ENCODE data around the gene MOCOS.
"Not testable (repeated sequence)": the region's sequence is repeated elsewhere in the genome, so short reads cannot be mapped to it uniquely, and the experiment has no call there.

DNA sequence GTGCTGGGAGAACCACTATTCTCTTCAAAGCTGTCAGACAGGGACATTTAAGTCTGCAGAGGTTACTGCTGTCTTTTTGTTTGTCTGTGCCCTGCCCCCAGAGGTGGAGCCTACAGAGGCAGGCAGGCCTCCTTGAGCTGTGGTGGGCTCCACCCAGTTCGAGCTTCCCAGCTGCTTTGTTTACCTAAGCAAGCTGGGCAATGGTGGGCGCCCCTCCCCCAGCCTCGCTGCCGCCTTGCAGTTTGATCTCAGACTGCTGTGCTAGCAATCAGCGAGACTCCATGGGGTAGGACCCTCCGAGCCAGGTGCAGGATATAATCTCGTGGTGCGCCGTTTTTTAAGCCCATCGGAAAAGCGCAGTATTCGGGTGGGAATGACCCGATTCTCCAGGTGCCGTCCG is 53.2 kb downstream of the MOCOS start:
- TF ChIP-seq CTCF (IDR thresholded peaks at IDR 0.05; ENCODE audit: low read depth, low read length, poor library complexity, severe bottlenecking); EZH2phosphoT487 (IDR thresholded peaks at IDR 0.05; ENCODE audit: borderline replicate concordance, low read length): not testable (repeated sequence)
